Measurements from ENCODE around the gene PRRX2.

The PRRX2 gene

GRCh38 chr9:129722913-129723312, 57.5 kb downstream of the PRRX2 start:
- TF ChIP-seq OSR1 (CRISPR knock-in tag; IDR thresholded peaks at IDR 0.05), result no peak
- no peak for TF ChIP-seq ZFP3 (CRISPR knock-in tag; IDR thresholded peaks at IDR 0.05)
- no peak for ATAC-seq

DNA sequence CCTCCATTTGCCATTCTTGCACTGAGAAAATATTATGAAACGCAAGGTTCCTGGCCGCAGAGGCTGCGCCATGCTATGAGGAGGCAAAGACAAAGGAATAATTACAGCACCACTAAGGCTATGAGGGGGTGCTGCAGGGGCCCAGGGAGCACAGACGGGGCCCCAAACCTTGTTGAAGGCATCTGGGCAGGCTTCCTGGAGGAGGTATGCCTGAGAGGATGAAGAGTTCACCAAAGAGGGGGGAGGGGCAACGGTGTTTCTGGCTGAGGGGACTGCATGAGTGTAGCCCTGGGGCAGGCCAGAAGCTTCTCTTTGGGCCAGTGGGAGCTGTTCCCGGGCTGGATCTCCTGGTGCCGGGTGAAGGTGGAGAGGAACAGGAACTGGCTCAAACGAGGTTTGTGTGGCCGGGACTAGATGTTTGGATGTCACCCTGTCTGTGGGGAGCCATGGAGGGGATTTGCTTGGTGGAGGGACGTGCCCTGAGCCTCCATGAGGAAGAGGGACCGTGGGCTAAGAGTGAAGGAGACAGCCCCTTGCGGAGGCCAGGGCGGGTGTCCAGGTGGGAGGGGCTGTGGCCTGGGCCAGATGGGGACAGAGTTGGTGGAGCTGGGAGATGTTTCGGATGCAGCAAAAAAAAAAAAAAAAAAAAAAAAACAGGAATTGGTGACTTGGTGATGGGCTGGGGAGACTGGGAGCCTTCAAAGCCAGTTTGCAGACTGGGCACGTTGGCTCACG, 59.2 kb downstream of the PRRX2 start:
- no peak for ATAC-seq

DNA sequence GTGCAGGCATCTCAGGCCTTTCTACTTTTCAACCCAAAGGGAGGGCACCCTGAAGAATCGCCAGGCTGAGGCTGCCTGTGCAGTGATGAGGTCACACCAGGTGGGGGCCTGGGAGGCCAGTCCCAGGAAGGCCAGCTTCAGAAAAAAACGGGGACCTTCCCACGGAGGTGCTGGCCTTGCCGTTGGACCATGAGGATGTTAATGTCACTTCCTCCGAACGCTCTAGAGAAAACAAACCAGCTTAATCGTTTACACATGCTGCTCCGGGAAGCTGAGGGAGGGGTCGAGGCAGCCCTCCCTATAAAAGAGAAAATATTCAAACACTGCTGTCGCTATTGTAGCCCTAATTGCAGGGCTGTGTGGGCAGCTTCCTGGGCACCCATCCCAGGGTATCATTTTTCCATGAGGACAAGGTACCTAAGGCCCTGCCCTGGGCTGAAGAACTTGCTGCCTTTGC, 60.4 kb downstream of the PRRX2 start:
- ATAC-seq, result peak; percentile 15
- TF ChIP-seq RARB (CRISPR knock-in tag; IDR thresholded peaks at IDR 0.05) (no peak), ZFP3 (CRISPR knock-in tag; IDR thresholded peaks at IDR 0.05) (no peak), PPARA (CRISPR knock-in tag; IDR thresholded peaks at IDR 0.05; ENCODE audit: borderline replicate concordance) (no peak), BACH2 (CRISPR knock-in tag; IDR thresholded peaks at IDR 0.05; ENCODE audit: borderline replicate concordance) (no peak), ZC3H10 (CRISPR knock-in tag; IDR thresholded peaks at IDR 0.05) (no peak), GLIS3 (CRISPR knock-in tag; IDR thresholded peaks at IDR 0.05) (no peak), ZNF8 (CRISPR knock-in tag; IDR thresholded peaks at IDR 0.05) (no peak), ZNF70 (CRISPR knock-in tag; IDR thresholded peaks at IDR 0.05) (no peak), ESRRG (CRISPR knock-in tag; IDR thresholded peaks at IDR 0.05) (no peak), TOX (CRISPR knock-in tag; IDR thresholded peaks at IDR 0.05; ENCODE audit: borderline replicate concordance) (no peak), ZNF565 (CRISPR knock-in tag; conservative IDR thresholded peaks at IDR 0.05; ENCODE audit: low read depth) (no peak)
- TF ChIP-seq, protein P1, sequence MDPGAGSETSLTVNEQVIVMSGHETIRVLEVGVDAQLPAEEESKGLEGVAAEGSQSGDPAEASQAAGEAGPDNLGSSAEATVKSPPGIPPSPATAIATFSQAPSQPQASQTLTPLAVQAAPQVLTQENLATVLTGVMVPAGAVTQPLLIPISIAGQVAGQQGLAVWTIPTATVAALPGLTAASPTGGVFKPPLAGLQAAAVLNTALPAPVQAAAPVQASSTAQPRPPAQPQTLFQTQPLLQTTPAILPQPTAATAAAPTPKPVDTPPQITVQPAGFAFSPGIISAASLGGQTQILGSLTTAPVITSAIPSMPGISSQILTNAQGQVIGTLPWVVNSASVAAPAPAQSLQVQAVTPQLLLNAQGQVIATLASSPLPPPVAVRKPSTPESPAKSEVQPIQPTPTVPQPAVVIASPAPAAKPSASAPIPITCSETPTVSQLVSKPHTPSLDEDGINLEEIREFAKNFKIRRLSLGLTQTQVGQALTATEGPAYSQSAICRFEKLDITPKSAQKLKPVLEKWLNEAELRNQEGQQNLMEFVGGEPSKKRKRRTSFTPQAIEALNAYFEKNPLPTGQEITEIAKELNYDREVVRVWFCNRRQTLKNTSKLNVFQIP (CRISPR knock-in tag; IDR thresholded peaks at IDR 0.05; ENCODE audit: borderline replicate concordance, low read depth), result no peak

More for the DNA sequence above, 59.2 kb downstream of the PRRX2 start:
- TF ChIP-seq PPARA (CRISPR knock-in tag; IDR thresholded peaks at IDR 0.05; ENCODE audit: borderline replicate concordance) (no peak), ZFP30 (CRISPR knock-in tag; IDR thresholded peaks at IDR 0.05) (no peak), ZNF8 (CRISPR knock-in tag; IDR thresholded peaks at IDR 0.05) (no peak), ZFP3 (CRISPR knock-in tag; IDR thresholded peaks at IDR 0.05) (no peak), TSHZ2 (CRISPR knock-in tag; IDR thresholded peaks at IDR 0.05) (no peak), TOX (CRISPR knock-in tag; IDR thresholded peaks at IDR 0.05; ENCODE audit: borderline replicate concordance) (no peak), CSDC2 (CRISPR knock-in tag; IDR thresholded peaks at IDR 0.05) (no peak), GLIS3 (CRISPR knock-in tag; IDR thresholded peaks at IDR 0.05) (no peak), ISL1 (CRISPR knock-in tag; IDR thresholded peaks at IDR 0.05) (no peak), CREB5 (CRISPR knock-in tag; IDR thresholded peaks at IDR 0.05; ENCODE audit: low read depth) (no peak), TCF4 (CRISPR knock-in tag; IDR thresholded peaks at IDR 0.05; ENCODE audit: borderline replicate concordance) (no peak), ZNF70 (CRISPR knock-in tag; IDR thresholded peaks at IDR 0.05) (no peak)
- TF ChIP-seq, protein P1 (CRISPR knock-in tag; IDR thresholded peaks at IDR 0.05; ENCODE audit: borderline replicate concordance, low read depth), result no peak
- TF ChIP-seq, protein P2, sequence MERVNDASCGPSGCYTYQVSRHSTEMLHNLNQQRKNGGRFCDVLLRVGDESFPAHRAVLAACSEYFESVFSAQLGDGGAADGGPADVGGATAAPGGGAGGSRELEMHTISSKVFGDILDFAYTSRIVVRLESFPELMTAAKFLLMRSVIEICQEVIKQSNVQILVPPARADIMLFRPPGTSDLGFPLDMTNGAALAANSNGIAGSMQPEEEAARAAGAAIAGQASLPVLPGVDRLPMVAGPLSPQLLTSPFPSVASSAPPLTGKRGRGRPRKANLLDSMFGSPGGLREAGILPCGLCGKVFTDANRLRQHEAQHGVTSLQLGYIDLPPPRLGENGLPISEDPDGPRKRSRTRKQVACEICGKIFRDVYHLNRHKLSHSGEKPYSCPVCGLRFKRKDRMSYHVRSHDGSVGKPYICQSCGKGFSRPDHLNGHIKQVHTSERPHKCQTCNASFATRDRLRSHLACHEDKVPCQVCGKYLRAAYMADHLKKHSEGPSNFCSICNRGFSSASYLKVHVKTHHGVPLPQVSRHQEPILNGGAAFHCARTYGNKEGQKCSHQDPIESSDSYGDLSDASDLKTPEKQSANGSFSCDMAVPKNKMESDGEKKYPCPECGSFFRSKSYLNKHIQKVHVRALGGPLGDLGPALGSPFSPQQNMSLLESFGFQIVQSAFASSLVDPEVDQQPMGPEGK (CRISPR knock-in tag; IDR thresholded peaks at IDR 0.05; ENCODE audit: borderline replicate concordance), result no peak
- TF ChIP-seq, protein P3, sequence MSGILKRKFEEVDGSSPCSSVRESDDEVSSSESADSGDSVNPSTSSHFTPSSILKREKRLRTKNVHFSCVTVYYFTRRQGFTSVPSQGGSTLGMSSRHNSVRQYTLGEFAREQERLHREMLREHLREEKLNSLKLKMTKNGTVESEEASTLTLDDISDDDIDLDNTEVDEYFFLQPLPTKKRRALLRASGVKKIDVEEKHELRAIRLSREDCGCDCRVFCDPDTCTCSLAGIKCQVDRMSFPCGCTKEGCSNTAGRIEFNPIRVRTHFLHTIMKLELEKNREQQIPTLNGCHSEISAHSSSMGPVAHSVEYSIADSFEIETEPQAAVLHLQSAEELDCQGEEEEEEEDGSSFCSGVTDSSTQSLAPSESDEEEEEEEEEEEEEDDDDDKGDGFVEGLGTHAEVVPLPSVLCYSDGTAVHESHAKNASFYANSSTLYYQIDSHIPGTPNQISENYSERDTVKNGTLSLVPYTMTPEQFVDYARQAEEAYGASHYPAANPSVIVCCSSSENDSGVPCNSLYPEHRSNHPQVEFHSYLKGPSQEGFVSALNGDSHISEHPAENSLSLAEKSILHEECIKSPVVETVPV (CRISPR knock-in tag; IDR thresholded peaks at IDR 0.05), result no peak
